CD4-positive, alpha-beta T cell treated with Interleukin-4 for 1 hour (primary cell): ENCODE data around the gene LMF1.
"Not testable (repeated sequence)": the region's sequence is repeated elsewhere in the genome, so short reads cannot be mapped to it uniquely, and the experiment has no call there.

Experiments
- DNase-seq, 2 donors: peaks; one replicate each; pipeline ENCODE4 v3.0.0-alpha.2; 2020 to 2022

Gene LMF1

DNA sequence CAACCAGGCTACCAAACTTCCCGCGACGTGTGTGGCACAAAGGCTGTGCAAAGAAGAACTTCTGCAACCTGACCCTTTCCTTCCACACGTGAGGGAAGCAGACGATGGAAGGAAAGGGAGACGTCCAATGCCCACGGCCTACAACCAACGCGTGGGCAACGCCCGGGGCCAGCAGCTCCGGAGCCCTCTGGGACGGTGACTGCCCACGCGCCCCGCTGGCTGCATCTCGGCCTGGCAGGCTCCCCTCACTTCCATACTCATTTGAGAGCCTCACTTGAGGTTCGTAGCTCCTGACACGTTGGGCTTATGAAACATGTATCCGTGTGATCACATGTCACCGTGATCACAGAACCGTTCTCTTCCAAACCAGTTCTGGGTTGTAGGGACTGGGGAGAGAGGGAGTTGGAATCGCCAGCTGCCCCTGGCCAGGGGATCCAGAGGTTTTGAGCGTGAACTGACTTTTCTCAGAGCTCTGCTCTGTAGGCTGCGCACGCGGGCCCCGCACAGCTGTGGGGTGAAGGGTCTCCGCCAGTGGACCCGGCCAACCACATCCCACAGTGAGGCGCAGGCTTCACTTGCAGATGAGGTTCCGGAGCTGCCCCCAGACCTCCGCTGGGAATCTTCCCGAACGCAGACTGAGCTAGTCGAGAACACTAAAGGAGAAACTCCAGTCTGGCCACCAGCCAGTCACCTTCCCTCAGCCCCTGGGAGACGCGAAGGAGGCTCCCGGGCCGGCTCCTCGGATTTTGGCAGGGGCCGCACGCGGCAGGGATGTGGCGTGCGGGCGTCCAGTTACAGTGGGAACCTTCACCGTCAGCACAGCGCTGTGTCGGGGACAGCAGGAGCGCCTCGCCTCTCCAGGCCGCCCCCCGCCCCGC lies 1.0 kb downstream of the LMF1 start:
- DNase-seq, result no peak

DNA sequence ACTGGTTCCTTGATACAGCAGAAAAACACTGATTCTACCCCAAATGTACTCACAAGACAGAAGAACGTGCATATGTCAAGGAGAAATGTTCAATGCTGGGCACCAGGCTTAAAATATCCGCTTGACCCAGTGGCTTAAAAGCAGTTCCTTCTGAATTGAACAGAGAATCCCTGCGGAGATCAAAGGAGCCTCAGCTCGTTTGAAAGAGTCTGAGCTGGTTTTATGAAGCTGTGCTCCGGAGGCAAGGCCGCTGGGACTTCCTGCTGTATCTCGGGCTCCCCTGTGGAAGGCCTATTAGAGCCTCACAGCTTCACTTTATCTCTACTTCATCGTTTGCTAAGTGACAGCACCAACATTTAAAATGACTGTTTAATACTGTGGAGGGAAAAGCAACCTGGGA lies 2.2 kb downstream of the LMF1 start:
- DNase-seq, result no peak

DNA sequence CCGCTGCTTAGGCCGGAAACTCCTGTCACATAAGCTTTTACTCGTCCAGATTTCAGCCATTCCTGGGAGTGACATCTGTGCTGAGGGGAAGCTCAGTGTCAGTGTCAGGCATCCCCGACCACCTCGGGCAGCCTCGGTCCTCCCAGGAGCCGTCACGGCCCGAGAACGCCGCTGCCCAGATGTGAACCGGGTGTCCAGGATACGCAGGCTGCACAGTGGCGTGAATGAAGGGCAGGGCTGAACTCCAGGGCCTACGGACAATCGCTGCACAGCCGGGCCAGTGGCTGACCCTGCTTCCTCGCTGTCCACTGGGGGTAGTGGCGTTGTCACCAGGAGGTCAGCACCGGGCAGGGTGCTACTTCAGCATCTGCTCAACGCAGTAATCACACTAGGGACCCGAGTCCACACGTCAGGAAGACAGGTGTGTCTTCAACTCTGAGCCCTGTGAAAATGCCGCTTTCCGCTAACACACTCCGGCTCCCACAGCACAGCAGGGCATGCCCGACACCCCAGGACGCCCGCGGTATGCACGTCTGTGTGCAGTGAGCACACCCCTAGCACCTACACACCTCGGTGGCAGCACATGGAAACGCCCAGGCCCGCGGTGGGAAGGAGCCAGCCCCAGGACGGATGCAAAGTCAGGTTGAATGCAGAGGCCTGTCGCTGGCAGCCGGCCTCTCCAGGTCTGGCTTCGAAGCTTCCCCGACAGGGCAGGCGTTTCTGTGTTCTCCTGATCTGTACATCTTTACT lies 3.1 kb downstream of the LMF1 start:
- DNase-seq, result no peak

- DNase-seq, result no peak
These were observed 3.7 kb downstream of the LMF1 start for GRCh38 chr16:967077-967541.

DNA sequence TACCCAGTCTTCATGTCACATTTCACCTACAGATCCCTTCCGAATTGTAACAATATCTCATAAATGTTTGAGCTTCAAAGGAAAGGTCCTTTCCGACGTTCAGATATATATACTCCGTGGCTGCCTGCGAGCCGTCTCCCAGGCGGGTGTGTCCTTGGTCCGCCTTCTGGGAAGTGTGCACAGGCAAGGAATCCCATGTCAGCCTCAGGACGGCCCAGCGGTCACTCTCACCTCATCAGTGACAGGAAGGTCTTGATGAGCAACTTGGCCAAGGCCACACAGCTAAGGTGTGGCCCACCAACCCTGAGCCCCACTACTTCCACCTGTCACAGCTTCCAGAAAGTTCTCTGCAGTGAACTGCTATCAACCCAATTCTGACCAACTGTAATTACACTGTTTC lies 4.3 kb downstream of the LMF1 start:
- no peak for DNase-seq

GRCh38 chr16:966035-966434 lies 4.7 kb downstream of the LMF1 start:
- DNase-seq, result no peak

GRCh38 chr16:965487-965886 lies 5.3 kb downstream of the LMF1 start:
- no peak for DNase-seq

DNA sequence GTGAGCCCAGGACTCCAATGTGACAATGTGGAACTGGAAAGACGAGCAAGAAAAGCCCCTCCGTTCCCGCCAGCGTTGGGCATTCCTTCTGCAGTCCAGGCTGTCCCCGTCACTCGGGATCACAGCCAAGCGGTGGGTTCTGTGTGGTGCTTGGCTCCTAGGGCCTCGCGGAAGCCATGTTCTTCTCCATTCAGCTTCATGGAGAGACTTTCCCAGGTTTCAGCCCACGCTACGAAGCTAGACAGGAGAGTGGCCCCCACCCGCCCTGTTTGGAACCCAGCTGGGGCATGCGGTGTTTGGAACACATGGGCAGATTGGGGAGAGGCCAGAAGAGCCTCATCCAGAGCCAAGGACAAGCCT lies 5.8 kb downstream of the LMF1 start:
- DNase-seq, result no peak

GRCh38 chr16:964356-965035 lies 6.3 kb downstream of the LMF1 start:
- peak; percentile 62 to 84 for DNase-seq

- DNase-seq, result peak in 1 of 2 donors; percentile 16
These were observed 6.9 kb downstream of the LMF1 start for GRCh38 chr16:963913-964312.

GRCh38 chr16:962901-963814 lies 7.6 kb downstream of the LMF1 start:
- no peak for DNase-seq

DNA sequence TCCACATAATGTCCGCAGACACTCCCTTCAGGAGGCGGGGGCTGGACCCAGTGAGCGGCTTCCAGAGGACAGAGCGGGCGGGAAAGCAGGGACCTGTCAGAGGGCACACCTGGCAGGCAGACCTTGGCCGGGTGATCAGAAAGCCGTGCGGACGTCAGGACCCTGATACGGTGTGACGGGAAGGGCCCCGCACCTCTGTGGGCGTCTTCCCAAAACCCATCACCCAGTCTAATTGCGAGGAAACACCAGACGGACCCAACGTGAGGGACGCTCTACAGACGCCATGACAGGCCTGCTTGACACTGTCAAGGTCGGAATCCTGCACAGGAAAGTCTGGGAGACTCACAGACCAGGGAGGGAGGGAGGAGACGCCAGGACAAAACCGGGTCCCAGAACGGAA lies 8.4 kb downstream of the LMF1 start:
- no peak for DNase-seq

GRCh38 chr16:959232-960040 lies 11.3 kb downstream of the LMF1 start:
- no peak for DNase-seq

DNA sequence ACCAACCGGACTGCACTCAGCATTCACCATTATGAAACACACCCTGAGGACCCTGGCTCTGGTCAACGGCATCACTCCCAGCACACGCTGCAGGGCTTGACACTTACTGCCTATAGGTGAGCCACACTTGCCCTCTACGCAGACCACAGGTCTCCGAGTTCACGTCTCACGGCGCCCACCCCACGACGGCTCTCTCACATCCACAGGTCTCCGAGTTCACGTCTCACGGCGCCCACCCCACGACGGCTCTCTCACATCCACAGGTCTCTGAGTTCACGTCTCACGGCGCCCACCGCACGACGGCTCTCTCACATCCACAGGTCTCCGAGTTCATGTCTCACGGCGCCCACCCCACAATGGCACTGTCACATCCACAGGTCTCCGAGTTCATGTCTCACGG lies 15.0 kb downstream of the LMF1 start:
- DNase-seq, result not testable (repeated sequence)

DNA sequence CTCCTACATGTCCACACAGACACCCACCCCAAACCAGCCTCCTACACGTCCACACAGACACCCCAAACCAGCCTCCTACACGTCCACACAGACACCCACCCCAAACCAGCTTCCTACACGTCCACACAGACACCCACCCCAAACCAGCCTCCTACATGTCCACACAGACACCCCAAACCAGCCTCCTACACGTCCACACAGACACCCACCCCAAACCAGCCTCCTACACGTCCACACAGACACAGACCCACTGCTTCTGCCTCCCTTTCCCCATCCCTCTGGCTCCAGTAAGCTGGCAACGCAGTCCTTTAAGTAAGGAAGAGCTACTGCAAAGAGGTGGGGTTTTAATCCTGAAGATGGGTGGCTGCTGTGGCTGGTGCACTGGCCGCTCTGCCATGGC lies 17.0 kb downstream of the LMF1 start:
- not testable (repeated sequence) for DNase-seq

- DNase-seq, result no peak
These were observed 18.5 kb downstream of the LMF1 start for GRCh38 chr16:952321-952720.

- DNase-seq, result no peak
These were observed 19.0 kb downstream of the LMF1 start for GRCh38 chr16:951660-952301.

- DNase-seq, result not testable (repeated sequence)
These were observed 19.8 kb downstream of the LMF1 start for GRCh38 chr16:950733-951573.

GRCh38 chr16:948767-949166 lies 22.0 kb downstream of the LMF1 start:
- not testable (repeated sequence) for DNase-seq

DNA sequence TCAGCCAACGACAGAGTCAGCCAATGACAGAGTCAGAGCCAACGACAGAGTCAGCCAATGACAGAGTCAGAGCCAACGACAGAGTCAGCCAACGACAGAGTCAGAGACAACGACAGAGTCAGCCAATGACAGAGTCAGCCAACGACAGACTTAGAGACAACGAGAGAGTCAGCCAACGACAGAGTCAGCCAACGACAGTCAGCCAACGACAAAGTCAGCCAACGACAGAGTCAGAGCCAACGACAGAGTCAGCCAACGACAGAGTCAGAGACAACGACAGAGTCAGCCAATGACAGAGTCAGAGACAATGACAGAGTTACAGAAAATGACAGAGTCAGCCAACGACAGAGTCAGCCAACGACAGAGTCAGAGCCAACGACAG lies 22.9 kb downstream of the LMF1 start:
- not testable (repeated sequence) for DNase-seq
